Measurements from ENCODE around the gene TMEM175. TPM values are rescaled to one million over a fixed set of nuclear protein-coding genes. Genes with fewer than 3 reads are reported as not detected.

Gene TMEM175
- total RNA-seq, 4 donors from 2014 or later, result 33.3 to 61.2 (median 39.0) TPM

- no peaks in the 10 kb centered on the region for H3K27me3 ChIP-seq
- TF ChIP-seq POLR2A (IDR thresholded peaks at IDR 0.05) (no peak), EP300 (IDR thresholded peaks at IDR 0.05) (no peak), CTCF (IDR thresholded peaks at IDR 0.05) (no peak)
- H3K4me3 ChIP-seq, result no peak overlapping the region
- no peak for DNase-seq (ENCODE audit: low spot score in 2 of 2)
- H3K36me3 ChIP-seq, result peaks cover 0 to 68% (median 0%) of the 10 kb centered on the region in 3 donors
- no peak overlapping the region for H3K27ac ChIP-seq
- WGBS, 2 donors, result 89% methylated on average over 40 to 42 of the region's 42 CpGs
- no peaks in the 10 kb centered on the region for H3K4me1 ChIP-seq
- no peaks in the 10 kb centered on the region for H3K9me3 ChIP-seq
Measured at GRCh38 chr4:903066-904046, 28.9 kb upstream of the TMEM175 start.

- no peaks in the 10 kb centered on the region for H3K27me3 ChIP-seq
- no peak overlapping the region for H3K27ac ChIP-seq
- TF ChIP-seq EP300 (IDR thresholded peaks at IDR 0.05), result no peak
- no peak for TF ChIP-seq CTCF (IDR thresholded peaks at IDR 0.05)
- H3K9me3 ChIP-seq, result no peaks in the 10 kb centered on the region
- 96 to 97% methylated on average over 48 to 49 of the region's 49 CpGs for WGBS, 2 donors
- no peak for DNase-seq (ENCODE audit: low spot score in 2 of 2)
- no peak overlapping the region for H3K4me3 ChIP-seq
- peaks cover 0 to 67% (median 3%) of the 10 kb centered on the region in 3 donors for H3K36me3 ChIP-seq
- H3K4me1 ChIP-seq, result no peaks in the 10 kb centered on the region
Measured at GRCh38 chr4:905485-906338, 26.5 kb upstream of the TMEM175 start.

DNA sequence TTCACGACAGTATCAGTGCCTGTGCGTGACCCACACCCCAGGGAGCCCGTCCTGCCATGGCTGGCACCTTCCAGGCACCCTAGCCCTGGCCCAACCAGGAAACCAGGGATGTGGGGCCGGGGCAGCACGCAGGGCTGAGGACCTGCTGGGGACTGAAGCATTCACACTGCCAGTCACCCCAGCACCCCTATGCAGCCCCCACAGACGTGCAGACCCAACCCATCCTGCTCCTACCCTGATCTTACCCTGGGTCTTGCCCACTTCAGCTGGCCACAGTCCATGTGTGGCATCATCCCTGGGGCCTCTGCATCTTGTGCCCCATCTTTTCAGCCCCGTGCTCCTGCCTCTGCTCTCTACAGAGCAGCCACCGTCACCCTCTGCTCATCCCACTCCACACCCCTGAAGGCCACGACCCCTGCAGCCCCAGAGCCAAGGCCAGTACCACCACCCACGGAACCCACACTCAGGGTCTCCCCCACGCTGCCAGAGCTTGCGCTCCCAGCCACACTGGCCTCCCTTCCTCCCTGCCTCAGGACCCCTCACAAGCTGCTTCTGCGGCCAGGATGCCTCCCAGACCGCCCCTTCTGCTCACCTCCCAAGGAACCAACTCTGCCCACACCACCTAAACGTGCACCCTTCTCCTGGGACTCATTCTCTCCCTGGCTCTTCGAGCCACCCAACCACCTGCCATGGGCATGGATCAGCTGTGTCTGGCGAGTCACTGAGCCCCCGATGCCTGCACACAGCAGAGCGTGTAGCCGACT, 25.7 kb upstream of the TMEM175 start:
- DNase-seq (ENCODE audit: low spot score in 2 of 2), result no peak
- WGBS, 2 donors, result 93 to 95% methylated on average over 17 to 19 of the region's 20 CpGs
- H3K9me3 ChIP-seq, result no peaks in the 10 kb centered on the region

DNA sequence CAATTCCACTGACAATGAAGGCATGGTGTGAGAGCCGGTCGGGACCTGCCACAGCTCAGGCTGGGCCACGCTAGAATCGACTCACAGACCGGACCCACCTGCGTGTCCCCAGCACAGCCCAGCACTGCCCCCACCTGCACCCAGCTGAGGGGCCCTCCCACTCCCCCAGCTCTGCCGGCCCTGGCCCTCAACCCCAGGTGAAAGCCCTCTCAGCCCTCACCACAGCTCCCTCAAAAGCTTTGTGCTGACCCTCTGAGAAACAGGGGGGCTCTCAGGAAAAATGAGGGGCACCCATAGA, 25.2 kb upstream of the TMEM175 start:
- peaks cover 0 to 67% (median 10%) of the 10 kb centered on the region in 3 donors for H3K36me3 ChIP-seq
- H3K9me3 ChIP-seq, result no peaks in the 10 kb centered on the region
- peaks cover 0 to 7% (median 0%) of the 10 kb centered on the region in 4 donors for H3K4me1 ChIP-seq
- no peak for DNase-seq (ENCODE audit: low spot score in 2 of 2)
- H3K27ac ChIP-seq, result no peak overlapping the region
- 80 to 100% methylated on average over 1 to 3 of the region's 7 CpGs for WGBS, 2 donors
- TF ChIP-seq EP300 (IDR thresholded peaks at IDR 0.05) (no peak), CTCF (IDR thresholded peaks at IDR 0.05) (no peak), POLR2A (IDR thresholded peaks at IDR 0.05) (no peak)
- H3K4me3 ChIP-seq, result no peak overlapping the region
- H3K27me3 ChIP-seq, result no peaks in the 10 kb centered on the region

More for the DNA sequence above, 25.7 kb upstream of the TMEM175 start:
- TF ChIP-seq POLR2A (IDR thresholded peaks at IDR 0.05) (no peak), EP300 (IDR thresholded peaks at IDR 0.05) (no peak), CTCF (IDR thresholded peaks at IDR 0.05) (no peak)
- H3K36me3 ChIP-seq, result peaks cover 0 to 67% (median 9%) of the 10 kb centered on the region in 3 donors
- H3K27me3 ChIP-seq, result no peaks in the 10 kb centered on the region
- H3K4me3 ChIP-seq, result no peak overlapping the region
- H3K27ac ChIP-seq, result no peak overlapping the region
- peaks cover 0 to 2% (median 0%) of the 10 kb centered on the region in 4 donors for H3K4me1 ChIP-seq

All from tibial nerve (tissue), 4 donors.